ENCODE data around the gene TGFBR1. TPM values are rescaled to one million over a fixed set of nuclear protein-coding genes. Genes with fewer than 3 reads are reported as not detected.

TGFBR1 gene
- total RNA-seq, 1 donor from 2014 or later, result 138 TPM

DNA sequence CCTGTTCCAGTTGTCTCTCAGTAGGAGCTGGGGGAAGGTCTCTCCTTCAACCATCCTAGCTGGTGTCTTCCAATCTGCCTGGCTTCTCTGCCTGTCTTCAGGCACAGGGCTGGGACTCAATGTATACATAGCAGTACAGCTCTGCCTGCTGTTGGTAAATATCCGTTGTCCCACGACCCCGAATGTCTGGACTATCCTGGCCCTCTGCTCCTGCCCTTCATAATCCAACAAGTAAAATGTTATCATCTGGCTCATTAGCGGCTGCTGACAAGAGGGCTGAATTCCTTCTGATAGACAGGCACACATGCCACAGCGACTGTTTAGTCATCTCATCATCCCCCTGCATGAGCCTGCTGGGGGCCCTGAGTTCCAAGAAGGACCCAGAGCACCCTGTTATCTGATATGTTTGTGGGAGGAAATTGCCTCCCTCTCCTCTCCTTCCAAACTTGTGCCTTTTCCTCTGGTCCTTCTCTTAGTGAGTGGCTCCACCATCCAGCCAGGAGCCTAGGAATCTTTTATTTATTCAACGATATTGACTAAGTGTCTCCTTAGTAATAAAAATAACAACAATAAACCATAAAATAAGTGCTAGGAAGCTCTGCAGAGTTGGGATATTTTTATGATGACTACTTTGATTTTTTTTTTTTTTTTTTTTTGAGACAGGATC lies 29.5 kb upstream of the TGFBR1 start:
- H4K20me1 ChIP-seq (ENCODE audit: low read depth), result no peaks in the 10 kb centered on the region
- peaks cover 25% of the 10 kb centered on the region for H3K4me1 Mint-ChIP-seq
- H3K27me3 Mint-ChIP-seq (ENCODE audit: insufficient read depth, low read depth), result peaks cover 2% of the 10 kb centered on the region

DNA sequence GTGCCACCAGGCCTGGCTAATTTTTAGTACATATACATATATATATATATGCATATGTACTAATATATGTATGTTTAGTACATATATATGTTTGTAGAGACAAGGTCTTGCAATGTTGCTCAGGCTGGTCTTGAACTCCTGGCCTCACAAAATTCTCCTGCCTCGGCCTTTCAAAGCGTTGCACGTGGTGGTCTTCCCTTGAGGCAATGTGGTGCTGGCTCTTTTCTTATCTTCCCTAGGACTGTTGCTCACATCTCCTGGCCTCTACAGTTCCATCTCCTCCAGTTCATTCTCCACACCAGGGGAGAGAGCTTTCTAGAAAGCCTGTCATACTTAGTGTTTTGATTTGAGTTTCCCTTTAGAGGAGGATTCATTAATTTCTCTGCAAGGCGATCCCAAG lies 28.9 kb upstream of the TGFBR1 start:
- H3K27ac ChIP-seq, result no peak overlapping the region
- no peak overlapping the region for H2AFZ ChIP-seq (replicated peaks)

More for the DNA sequence above, 29.5 kb upstream of the TGFBR1 start:
- H3K36me3 Mint-ChIP-seq, result no peaks in the 10 kb centered on the region
- H3K27ac ChIP-seq, result no peak overlapping the region
- H3K27me3 ChIP-seq, result no peaks in the 10 kb centered on the region
- DNase-seq (ENCODE audit: low spot score), result no peak
- H3K4me3 ChIP-seq, result no peak overlapping the region
- TF ChIP-seq EZH2 (IDR thresholded peaks at IDR 0.05), result no peak
- no peak for TF ChIP-seq EZH2phosphoT487 (IDR thresholded peaks at IDR 0.05)
- TF ChIP-seq, protein P1, sequence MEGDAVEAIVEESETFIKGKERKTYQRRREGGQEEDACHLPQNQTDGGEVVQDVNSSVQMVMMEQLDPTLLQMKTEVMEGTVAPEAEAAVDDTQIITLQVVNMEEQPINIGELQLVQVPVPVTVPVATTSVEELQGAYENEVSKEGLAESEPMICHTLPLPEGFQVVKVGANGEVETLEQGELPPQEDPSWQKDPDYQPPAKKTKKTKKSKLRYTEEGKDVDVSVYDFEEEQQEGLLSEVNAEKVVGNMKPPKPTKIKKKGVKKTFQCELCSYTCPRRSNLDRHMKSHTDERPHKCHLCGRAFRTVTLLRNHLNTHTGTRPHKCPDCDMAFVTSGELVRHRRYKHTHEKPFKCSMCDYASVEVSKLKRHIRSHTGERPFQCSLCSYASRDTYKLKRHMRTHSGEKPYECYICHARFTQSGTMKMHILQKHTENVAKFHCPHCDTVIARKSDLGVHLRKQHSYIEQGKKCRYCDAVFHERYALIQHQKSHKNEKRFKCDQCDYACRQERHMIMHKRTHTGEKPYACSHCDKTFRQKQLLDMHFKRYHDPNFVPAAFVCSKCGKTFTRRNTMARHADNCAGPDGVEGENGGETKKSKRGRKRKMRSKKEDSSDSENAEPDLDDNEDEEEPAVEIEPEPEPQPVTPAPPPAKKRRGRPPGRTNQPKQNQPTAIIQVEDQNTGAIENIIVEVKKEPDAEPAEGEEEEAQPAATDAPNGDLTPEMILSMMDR (IDR thresholded peaks at IDR 0.05), result no peak
- H3K4me3 Mint-ChIP-seq, result no peak overlapping the region
- H2AFZ ChIP-seq (replicated peaks), result no peak overlapping the region
- H3K9me3 ChIP-seq (ENCODE audit: low read depth), result no peaks in the 10 kb centered on the region
- H3K27ac Mint-ChIP-seq, result no peak overlapping the region
- no peak overlapping the region for H3K9ac ChIP-seq
- no peaks in the 10 kb centered on the region for H3K36me3 ChIP-seq
- H3K4me1 ChIP-seq, result peaks cover 8% of the 10 kb centered on the region
- H3K79me2 ChIP-seq (ENCODE audit: low read depth), result no peaks in the 10 kb centered on the region
- H3K9me3 Mint-ChIP-seq, result no peaks in the 10 kb centered on the region
- no peak overlapping the region for H3K4me2 ChIP-seq
- no peaks in the 10 kb centered on the region for H3F3A ChIP-seq (ENCODE audit: low read depth)

DNA sequence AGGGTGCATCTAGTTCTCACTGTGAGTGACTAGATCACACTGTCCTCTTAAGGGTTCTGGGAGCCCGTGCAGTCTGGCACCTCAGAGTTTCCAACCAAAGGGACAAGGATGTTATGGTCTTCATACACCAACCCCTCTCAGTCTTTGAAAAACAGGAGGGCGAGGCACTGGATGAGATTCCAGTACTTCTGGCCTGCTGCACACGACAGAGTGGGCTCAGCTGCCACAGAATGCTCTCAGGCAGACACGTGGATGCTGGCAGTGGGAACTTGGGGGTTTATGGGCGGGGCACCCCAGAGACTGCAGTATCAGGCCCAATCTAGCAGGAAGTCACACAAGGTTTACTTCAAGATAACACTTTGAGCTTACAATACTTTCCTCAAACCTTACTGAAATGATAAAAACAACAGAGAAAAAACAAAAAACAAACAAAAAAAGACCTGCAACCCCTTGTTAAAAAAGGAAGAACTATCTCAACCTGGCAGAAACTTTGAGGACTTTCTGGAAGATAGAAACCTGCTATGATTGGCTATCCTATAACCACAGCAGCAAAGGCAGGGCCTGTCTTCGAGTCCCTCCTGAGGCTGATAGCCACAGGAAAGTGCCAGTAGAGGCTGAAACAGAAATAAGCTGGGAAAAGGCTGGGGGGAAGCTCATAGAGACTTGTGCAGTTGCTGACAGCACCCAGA lies 28.3 kb upstream of the TGFBR1 start:
- Histone ChIP-seq H3K4me1 (no peaks in the 10 kb centered on the region), H3K9ac (no peak overlapping the region), H3K4me2 (no peak overlapping the region), H3K79me2 (ENCODE audit: low read depth) (no peaks in the 10 kb centered on the region), H3K36me3 (no peaks in the 10 kb centered on the region), H3F3A (ENCODE audit: low read depth) (no peaks in the 10 kb centered on the region), H2AFZ (replicated peaks) (no peak overlapping the region), H3K27ac (no peak overlapping the region), H3K4me3 (no peak overlapping the region), H4K20me1 (ENCODE audit: low read depth) (no peaks in the 10 kb centered on the region), H3K9me3 (ENCODE audit: low read depth) (no peaks in the 10 kb centered on the region), H3K27me3 (no peaks in the 10 kb centered on the region)
- Mint-ChIP-seq H3K4me3 (no peak overlapping the region), H3K4me1 (peaks cover 14% of the 10 kb centered on the region), H3K27me3 (ENCODE audit: insufficient read depth, low read depth) (peaks cover 3% of the 10 kb centered on the region), H3K27ac (no peak overlapping the region), H3K36me3 (no peaks in the 10 kb centered on the region), H3K9me3 (no peaks in the 10 kb centered on the region)
- no peak for DNase-seq (ENCODE audit: low spot score)
- no peak for TF ChIP-seq EZH2phosphoT487 (IDR thresholded peaks at IDR 0.05)
- TF ChIP-seq, protein P1 (IDR thresholded peaks at IDR 0.05), result no peak
- no peak for TF ChIP-seq EZH2 (IDR thresholded peaks at IDR 0.05)

More for the DNA sequence above, 28.9 kb upstream of the TGFBR1 start:
- no peaks in the 10 kb centered on the region for H3K79me2 ChIP-seq (ENCODE audit: low read depth)
- no peak overlapping the region for H3K4me3 Mint-ChIP-seq
- H3K4me1 ChIP-seq, result peaks cover 2% of the 10 kb centered on the region
- H3K36me3 ChIP-seq, result no peaks in the 10 kb centered on the region
- no peaks in the 10 kb centered on the region for H3F3A ChIP-seq (ENCODE audit: low read depth)
- no peaks in the 10 kb centered on the region for H3K9me3 ChIP-seq (ENCODE audit: low read depth)
- TF ChIP-seq, protein P1 (IDR thresholded peaks at IDR 0.05), result no peak
- TF ChIP-seq EZH2 (IDR thresholded peaks at IDR 0.05) (no peak), EZH2phosphoT487 (IDR thresholded peaks at IDR 0.05) (no peak)
- H3K27me3 ChIP-seq, result no peaks in the 10 kb centered on the region
- peaks cover 3% of the 10 kb centered on the region for H3K27me3 Mint-ChIP-seq (ENCODE audit: insufficient read depth, low read depth)
- H3K27ac Mint-ChIP-seq, result no peak overlapping the region
- no peaks in the 10 kb centered on the region for H3K9me3 Mint-ChIP-seq
- no peak overlapping the region for H3K4me2 ChIP-seq
- no peak overlapping the region for H3K9ac ChIP-seq
- DNase-seq (ENCODE audit: low spot score), result no peak
- H3K4me1 Mint-ChIP-seq, result peaks cover 19% of the 10 kb centered on the region
- no peaks in the 10 kb centered on the region for H3K36me3 Mint-ChIP-seq
- no peaks in the 10 kb centered on the region for H4K20me1 ChIP-seq (ENCODE audit: low read depth)
- H3K4me3 ChIP-seq, result no peak overlapping the region
